ENCODE measurements around the gene ZBTB7C. TPM values are rescaled to one million over a fixed set of nuclear protein-coding genes. Genes with fewer than 3 reads are reported as not detected.

The ZBTB7C gene
- total and polyA plus RNA-seq, 2 donors (not counting 1 experiment from before 2014, with no cell fraction given), result not detected

GRCh38 chr18:48152549-48152948 is 256.6 kb downstream of the ZBTB7C start:
- H3K36me3 ChIP-seq (replicated peaks in 1 of 2; ENCODE audit: control extremely low read depth in 1 of 2, control insufficient read depth in 1 of 2, extremely low read depth in 1 of 2, insufficient read depth in 2 of 2, low read length in 1 of 2), result no peaks in the 10 kb centered on the region
- H3K27ac Mint-ChIP-seq, result no peak overlapping the region
- ATAC-seq (ENCODE audit: low read depth), result no peak

GRCh38 chr18:48151421-48152065 is 257.6 kb downstream of the ZBTB7C start:
- Histone ChIP-seq H3K27ac (ENCODE audit: low read length in 2 of 2) (no peak overlapping the region), H4K20me1 (ENCODE audit: control insufficient read depth, insufficient read depth, low read length, poor library complexity, severe bottlenecking) (no peaks in the 10 kb centered on the region), H3K9ac (ENCODE audit: low read length) (no peak overlapping the region), H3K36me3 (replicated peaks in 1 of 2; ENCODE audit: control extremely low read depth in 1 of 2, control insufficient read depth in 1 of 2, extremely low read depth in 1 of 2, insufficient read depth in 2 of 2, low read length in 1 of 2) (no peaks in the 10 kb centered on the region), H2AFZ (ENCODE audit: insufficient read depth, low read depth, low read length, poor library complexity, severe bottlenecking) (no peak overlapping the region), H3K4me3 (ENCODE audit: control extremely low read depth in 1 of 5, extremely low read depth in 1 of 5, insufficient read depth in 1 of 5, low read depth in 2 of 5, low read length in 4 of 5) (no peak overlapping the region), H3K27me3 (replicated peaks in 1 of 4; ENCODE audit: control extremely low read depth in 1 of 4, control insufficient read depth in 3 of 4, insufficient read depth in 4 of 4, low read length in 3 of 4) (no peaks in the 10 kb centered on the region), H3K4me2 (replicated peaks; ENCODE audit: low read depth, low read length, poor library complexity, severe bottlenecking) (no peak overlapping the region), H3K4me1 (ENCODE audit: control insufficient read depth in 2 of 2, insufficient read depth in 2 of 2, low read length in 2 of 2) (no peaks in the 10 kb centered on the region), H3K9me3 (ENCODE audit: control extremely low read depth in 1 of 3, control insufficient read depth in 2 of 3, insufficient read depth in 1 of 3, low read length in 2 of 3) (no peaks in the 10 kb centered on the region), H3K79me2 (ENCODE audit: control insufficient read depth, insufficient read depth, low read length) (no peaks in the 10 kb centered on the region)
- no peaks in the 10 kb centered on the region for H3K9me3 Mint-ChIP-seq (ENCODE audit: insufficient read depth)
- H3K27me3 Mint-ChIP-seq, result peaks cover 23% of the 10 kb centered on the region
- TF ChIP-seq EZH2 (IDR thresholded peaks at IDR 0.05; ENCODE audit: borderline replicate concordance, insufficient read depth, low read depth, low read length, poor library complexity, severe bottlenecking) (no peak), CTCF (IDR thresholded peaks at IDR 0.05) (no peak)
- no peaks in the 10 kb centered on the region for H3K4me1 Mint-ChIP-seq
- ChIA-PET CTCF (no interaction called here), POLR2A (no interaction called here)
- no peak overlapping the region for H3K4me3 Mint-ChIP-seq
- 78% methylated on average over 11 of the region's 11 CpGs for WGBS (ENCODE audit: insufficient coverage)
- no peak overlapping the region for H3K27ac Mint-ChIP-seq
- intact Hi-C loops (cut with micrococcal nuclease), result no loop called here
- ATAC-seq (ENCODE audit: low read depth) (no peak), DNase-seq (no peak)

More at GRCh38 chr18:48152549-48152948, 256.6 kb downstream of the ZBTB7C start:
- H3K27me3 ChIP-seq (replicated peaks in 1 of 4; ENCODE audit: control extremely low read depth in 1 of 4, control insufficient read depth in 3 of 4, insufficient read depth in 4 of 4, low read length in 3 of 4), result no peaks in the 10 kb centered on the region
- no peak overlapping the region for H3K4me3 ChIP-seq (ENCODE audit: control extremely low read depth in 1 of 5, extremely low read depth in 1 of 5, insufficient read depth in 1 of 5, low read depth in 2 of 5, low read length in 4 of 5)
- H3K4me1 ChIP-seq (ENCODE audit: control insufficient read depth in 2 of 2, insufficient read depth in 2 of 2, low read length in 2 of 2), result no peaks in the 10 kb centered on the region
- H2AFZ ChIP-seq (ENCODE audit: insufficient read depth, low read depth, low read length, poor library complexity, severe bottlenecking), result no peak overlapping the region
- ChIA-PET POLR2A (no interaction called here), CTCF (no interaction called here)
- H3K4me2 ChIP-seq (replicated peaks; ENCODE audit: low read depth, low read length, poor library complexity, severe bottlenecking), result no peak overlapping the region
- H3K79me2 ChIP-seq (ENCODE audit: control insufficient read depth, insufficient read depth, low read length), result no peaks in the 10 kb centered on the region
- intact Hi-C loops (cut with micrococcal nuclease), result no loop called here
- no peak for DNase-seq
- Mint-ChIP-seq H3K4me3 (no peak overlapping the region), H3K27me3 (peaks cover 24% of the 10 kb centered on the region), H3K4me1 (no peaks in the 10 kb centered on the region), H3K9me3 (ENCODE audit: insufficient read depth) (no peaks in the 10 kb centered on the region)
- H3K9me3 ChIP-seq (ENCODE audit: control extremely low read depth in 1 of 3, control insufficient read depth in 2 of 3, insufficient read depth in 1 of 3, low read length in 2 of 3), result no peaks in the 10 kb centered on the region
- TF ChIP-seq EZH2 (IDR thresholded peaks at IDR 0.05; ENCODE audit: borderline replicate concordance, insufficient read depth, low read depth, low read length, poor library complexity, severe bottlenecking) (no peak), CTCF (IDR thresholded peaks at IDR 0.05) (no peak)
- no peak overlapping the region for H3K27ac ChIP-seq (ENCODE audit: low read length in 2 of 2)
- WGBS (ENCODE audit: insufficient coverage), result 92% methylated on average over 4 of the region's 4 CpGs
- H4K20me1 ChIP-seq (ENCODE audit: control insufficient read depth, insufficient read depth, low read length, poor library complexity, severe bottlenecking), result no peaks in the 10 kb centered on the region
- no peak overlapping the region for H3K9ac ChIP-seq (ENCODE audit: low read length)

All from B cell (primary cell).